HG03039 (cell line): ENCODE measurements around the gene ALDH5A1.

ENCODE experiments used
- ATAC-seq: cut with Tn5 transposase; IDR thresholded peaks from one replicate; pipeline ENCODE4 v1.9.1; 2021; ENCODE audit warnings: mild to moderate bottlenecking, moderate library complexity; ENCODE audit not compliant: unreplicated experiment

ALDH5A1 gene

DNA sequence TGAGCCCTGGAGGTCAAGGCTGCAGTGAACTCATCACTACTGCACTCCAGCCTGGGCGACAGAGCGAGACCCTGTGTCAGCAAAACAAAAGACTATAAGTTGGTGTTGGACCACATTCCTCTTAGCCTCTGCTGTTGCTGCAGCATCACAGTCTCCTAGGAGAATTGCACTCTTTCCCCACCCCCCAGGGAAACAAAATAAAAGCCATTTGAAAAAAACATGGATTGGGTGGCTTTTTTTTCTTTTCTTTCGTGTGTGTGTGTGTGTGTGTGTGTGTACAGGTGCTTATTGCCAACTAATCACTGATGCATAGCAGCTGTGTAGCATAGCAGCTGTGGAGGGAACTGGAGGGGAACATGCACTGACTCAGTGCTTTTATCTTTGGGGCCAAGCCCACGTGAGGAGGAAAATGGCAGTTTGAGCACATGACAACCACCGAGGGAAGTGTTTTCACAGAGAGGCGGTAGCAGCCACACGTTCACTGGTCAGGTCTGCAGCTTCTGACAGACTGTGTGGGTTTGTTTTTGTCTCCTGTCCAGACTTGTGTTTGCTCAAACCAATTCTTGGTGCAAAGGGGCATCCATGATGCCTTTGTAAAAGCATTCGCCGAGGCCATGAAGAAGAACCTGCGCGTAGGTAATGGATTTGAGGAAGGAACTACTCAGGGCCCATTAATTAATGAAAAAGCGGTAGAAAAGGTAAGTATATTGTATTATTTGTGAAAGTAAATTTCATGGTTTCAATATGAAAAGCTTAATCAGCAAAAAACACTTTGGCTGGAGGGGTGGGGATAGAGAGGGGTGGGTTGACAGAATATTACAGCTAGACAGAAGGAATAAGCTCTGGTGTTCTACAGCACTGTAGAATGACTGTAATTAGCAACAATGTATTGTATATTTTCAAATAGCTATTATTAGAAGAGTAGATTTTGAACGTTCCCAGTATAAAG is 27.7 kb downstream of the ALDH5A1 start:
- ATAC-seq: peak; percentile 33

- ATAC-seq: no peak
Measured at GRCh38 chr6:24524329-24524728, 29.6 kb downstream of the ALDH5A1 start.

GRCh38 chr6:24524805-24525204 is 30.0 kb downstream of the ALDH5A1 start:
- no peak for ATAC-seq

GRCh38 chr6:24529985-24530384 is 35.2 kb downstream of the ALDH5A1 start:
- ATAC-seq: no peak

- ATAC-seq: no peak
Measured at GRCh38 chr6:24534329-24534728, 39.6 kb downstream of the ALDH5A1 start.

DNA sequence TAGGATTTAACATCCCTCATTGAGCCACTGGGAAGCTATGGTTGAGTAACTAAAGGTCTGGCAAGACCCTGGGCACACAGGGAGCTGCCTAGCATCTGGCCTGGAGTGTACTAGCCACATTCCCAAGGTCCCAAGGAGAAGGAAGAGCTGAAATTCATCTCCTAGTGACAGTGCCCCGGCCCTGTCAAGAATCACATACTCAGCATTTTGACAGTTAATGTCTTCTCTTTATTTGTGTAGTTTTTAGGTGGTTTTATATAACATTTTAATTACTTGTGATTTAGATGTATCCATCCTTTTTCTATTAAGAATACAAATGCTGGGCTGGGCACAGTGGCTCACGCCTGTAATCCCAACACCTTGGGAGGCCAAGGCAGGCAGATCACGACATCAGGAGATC is 40.4 kb downstream of the ALDH5A1 start:
- ATAC-seq: no peak

GRCh38 chr6:24536466-24536865 is 41.7 kb downstream of the ALDH5A1 start:
- ATAC-seq: no peak

GRCh38 chr6:24537082-24537699 is 42.4 kb downstream of the ALDH5A1 start:
- ATAC-seq: no peak

GRCh38 chr6:24537771-24538385 is 43.1 kb downstream of the ALDH5A1 start:
- no peak for ATAC-seq

GRCh38 chr6:24539416-24539815 is 44.6 kb downstream of the ALDH5A1 start:
- ATAC-seq: no peak

- no peak for ATAC-seq
Measured at GRCh38 chr6:24540197-24540596, 45.4 kb downstream of the ALDH5A1 start.

DNA sequence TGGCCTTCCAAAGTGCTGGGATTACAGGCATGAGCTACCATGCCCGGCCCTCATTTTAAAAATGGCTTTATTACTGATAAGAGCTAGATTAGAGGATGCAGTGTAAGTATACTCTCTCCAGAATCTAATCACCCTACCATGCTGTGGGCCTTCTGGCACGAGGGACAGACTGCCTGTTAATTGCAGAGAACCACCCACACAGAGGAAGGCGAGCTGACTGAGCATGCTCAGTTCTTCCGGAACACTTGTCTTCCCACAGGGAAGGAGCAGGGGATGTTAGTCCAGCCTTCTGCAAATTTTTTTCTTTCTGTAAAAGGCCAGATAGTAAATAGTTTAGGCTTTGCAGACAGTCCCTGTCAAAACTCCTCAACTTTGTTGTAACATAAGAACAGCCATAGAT is 48.9 kb downstream of the ALDH5A1 start:
- ATAC-seq: no peak

GRCh38 chr6:24545183-24545582 is 50.4 kb downstream of the ALDH5A1 start:
- ATAC-seq: no peak

GRCh38 chr6:24545691-24546090 is 50.9 kb downstream of the ALDH5A1 start:
- ATAC-seq: no peak

DNA sequence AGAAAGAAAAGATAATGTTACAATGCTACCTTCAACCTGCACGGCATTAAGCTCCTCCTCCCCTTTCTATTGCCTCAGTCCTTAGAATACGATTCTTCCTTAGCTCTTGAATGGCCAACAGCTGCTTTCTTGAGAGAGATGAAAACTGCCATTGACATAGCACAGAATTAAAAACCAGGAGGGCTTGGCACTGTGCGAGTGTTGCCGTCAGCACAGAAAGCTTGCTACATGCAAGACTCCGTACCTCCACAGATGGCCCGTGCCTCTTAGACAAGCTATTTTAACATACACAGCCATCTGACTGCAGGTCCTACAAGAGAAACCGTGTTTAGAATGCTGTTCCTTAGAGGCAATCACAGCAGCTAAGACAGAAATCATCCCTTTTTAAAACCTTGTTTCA is 51.7 kb downstream of the ALDH5A1 start:
- no peak for ATAC-seq

- ATAC-seq: no peak
Measured at GRCh38 chr6:24547243-24547642, 52.5 kb downstream of the ALDH5A1 start.

GRCh38 chr6:24549158-24549557 is 54.4 kb downstream of the ALDH5A1 start:
- ATAC-seq: no peak

DNA sequence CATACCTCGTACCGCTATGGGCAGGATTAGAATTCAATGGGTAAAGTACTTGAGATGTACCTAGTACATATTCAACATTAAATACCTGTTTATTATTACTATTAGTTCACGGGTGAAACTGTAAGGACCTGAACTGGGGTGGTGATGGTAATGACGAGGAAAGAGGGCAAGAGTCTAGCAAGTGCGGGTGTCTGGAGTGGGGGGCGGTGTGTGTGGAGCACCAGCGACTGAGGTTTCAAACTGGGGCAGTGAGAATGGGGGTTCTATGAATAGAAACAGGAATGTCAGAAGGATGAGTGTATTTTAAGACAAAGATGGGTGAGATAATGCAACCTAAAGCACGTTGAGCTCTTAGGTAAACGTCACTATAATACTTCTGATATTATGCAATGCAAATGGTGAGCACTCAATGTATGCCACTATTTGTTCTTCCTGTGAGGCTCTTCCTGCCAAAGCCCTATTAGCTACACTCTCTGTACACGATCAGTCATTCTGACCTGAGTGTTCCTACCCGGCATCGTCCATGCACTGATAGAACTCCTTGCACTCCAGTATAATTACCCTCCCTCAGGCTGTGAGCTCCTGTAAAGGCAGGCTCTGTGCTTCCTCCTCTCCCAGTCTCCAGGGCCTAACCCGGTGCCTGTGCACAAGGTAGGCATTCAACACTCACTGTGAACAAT is 55.0 kb downstream of the ALDH5A1 start:
- ATAC-seq: no peak

DNA sequence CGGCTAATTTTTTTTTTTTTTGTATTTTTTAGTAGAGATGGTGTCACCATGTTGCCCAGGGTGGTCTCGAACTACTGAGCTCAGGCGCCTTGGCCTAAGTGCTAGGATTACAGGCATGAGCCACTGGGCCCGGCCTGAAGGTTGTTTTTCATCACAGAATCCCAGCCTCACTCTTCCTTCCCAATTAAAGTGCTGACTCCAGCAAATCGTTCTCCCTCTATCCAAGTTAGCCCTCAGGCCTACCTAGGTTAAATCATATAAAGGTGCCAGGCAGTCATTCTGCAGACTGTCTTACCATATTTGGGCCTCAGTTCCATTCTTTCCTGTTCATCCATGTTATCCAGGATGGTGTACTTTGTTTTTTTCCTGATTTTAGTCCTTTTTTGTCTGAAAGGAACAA is 56.4 kb downstream of the ALDH5A1 start:
- ATAC-seq: no peak

GRCh38 chr6:24554474-24554873 is 59.7 kb downstream of the ALDH5A1 start:
- ATAC-seq: no peak

- ATAC-seq: no peak
Measured at GRCh38 chr6:24558516-24558915, 63.7 kb downstream of the ALDH5A1 start.
